SK-N-SH (cell line): ENCODE data around the gene C3orf70.

Experiments used
- CHD2 ChIP-seq: fragments of 150-350 bp; IDR thresholded peaks from 2 replicates; pipeline ENCODE4 v1.6.1; 2018; ENCODE audit warnings: low read length; ENCODE audit not compliant: partially characterized antibody
- SMC3 ChIP-seq: IDR thresholded peaks from 2 replicates; pipeline ENCODE4 v1.6.1; 2012; ENCODE audit warnings: low read depth, low read length, improper control_type of control experiment
- TF ChIP-seq, protein P1 (sequence below): fragments of 200-600 bp; sonication (generic); IDR thresholded peaks from 2 replicates; pipeline ENCODE4 v1.6.1; 2017; ENCODE audit warnings: antibody characterized with exemption, mild to moderate bottlenecking, moderate library complexity
- TF ChIP-seq, protein P2 (sequence below): fragments of 150-350 bp; IDR thresholded peaks from 2 replicates; pipeline ENCODE4 v1.6.1; 2017; ENCODE audit warnings: antibody characterized with exemption, low read length, low read depth, borderline replicate concordance

DNA sequence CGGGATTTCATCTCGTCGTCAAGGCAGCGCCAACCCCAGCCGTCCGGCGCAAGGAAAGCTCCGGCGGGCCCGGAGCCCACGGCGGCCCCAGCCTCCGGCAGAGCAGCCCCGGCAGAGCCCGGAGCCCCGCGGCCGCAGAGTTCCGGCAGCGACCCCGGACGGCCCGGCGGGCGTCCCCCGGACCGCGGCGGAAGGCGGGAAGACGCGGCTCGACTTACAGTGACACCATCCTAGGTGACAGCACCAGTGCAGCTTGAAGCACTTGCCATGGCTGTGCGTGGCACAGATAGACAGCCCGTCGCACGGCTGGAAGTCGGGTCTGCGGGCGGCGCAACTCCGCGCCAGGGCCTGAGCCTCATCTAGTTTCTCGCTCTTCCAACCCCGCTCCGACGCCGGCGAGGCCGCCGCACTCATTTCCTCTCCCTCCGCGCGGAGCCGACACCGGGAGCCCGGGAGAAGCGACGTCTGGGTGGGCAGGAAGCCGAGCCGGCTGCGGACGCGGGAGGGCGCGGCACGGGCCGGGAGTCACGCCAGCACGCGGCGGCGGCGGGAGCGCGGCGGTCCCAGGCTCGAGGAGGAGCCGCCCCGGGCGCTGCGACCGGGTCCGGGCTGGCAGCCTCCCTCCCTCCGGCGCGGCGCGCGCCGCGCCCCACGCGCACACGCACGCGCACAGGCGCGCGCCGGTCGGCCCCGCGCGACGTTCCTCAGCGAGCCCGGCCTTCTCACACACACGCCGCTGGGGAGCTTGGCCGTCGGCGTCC is at the start of gene C3orf70:
- TF ChIP-seq, protein P1, sequence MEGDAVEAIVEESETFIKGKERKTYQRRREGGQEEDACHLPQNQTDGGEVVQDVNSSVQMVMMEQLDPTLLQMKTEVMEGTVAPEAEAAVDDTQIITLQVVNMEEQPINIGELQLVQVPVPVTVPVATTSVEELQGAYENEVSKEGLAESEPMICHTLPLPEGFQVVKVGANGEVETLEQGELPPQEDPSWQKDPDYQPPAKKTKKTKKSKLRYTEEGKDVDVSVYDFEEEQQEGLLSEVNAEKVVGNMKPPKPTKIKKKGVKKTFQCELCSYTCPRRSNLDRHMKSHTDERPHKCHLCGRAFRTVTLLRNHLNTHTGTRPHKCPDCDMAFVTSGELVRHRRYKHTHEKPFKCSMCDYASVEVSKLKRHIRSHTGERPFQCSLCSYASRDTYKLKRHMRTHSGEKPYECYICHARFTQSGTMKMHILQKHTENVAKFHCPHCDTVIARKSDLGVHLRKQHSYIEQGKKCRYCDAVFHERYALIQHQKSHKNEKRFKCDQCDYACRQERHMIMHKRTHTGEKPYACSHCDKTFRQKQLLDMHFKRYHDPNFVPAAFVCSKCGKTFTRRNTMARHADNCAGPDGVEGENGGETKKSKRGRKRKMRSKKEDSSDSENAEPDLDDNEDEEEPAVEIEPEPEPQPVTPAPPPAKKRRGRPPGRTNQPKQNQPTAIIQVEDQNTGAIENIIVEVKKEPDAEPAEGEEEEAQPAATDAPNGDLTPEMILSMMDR, result no peak
- TF ChIP-seq SMC3 (no peak), CHD2 (no peak)
- TF ChIP-seq, protein P2, sequence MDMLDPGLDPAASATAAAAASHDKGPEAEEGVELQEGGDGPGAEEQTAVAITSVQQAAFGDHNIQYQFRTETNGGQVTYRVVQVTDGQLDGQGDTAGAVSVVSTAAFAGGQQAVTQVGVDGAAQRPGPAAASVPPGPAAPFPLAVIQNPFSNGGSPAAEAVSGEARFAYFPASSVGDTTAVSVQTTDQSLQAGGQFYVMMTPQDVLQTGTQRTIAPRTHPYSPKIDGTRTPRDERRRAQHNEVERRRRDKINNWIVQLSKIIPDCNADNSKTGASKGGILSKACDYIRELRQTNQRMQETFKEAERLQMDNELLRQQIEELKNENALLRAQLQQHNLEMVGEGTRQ, result no peak
